ENCODE data around the gene PTBP1.

PTBP1 gene

DNA sequence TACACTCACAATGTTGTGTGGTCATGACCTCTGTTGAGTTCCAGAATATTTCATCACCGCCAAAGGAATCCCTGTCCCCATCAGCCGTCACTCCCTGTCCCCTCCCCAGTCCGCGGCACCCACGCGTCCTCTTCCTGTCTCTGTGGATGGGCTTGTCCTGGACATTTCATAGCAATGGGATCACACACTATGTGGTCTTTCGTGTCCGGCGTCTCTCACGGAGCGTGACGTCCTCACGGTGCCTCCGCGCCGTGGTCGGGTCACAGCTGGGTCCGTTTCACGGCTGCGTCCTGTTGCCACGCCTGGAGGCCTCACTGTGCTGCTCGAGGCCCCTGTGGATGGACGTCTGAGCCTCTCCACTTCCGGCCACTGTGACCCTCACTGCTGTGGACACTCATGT is 37.0 kb downstream of the PTBP1 start:
- TF ChIP-seq, protein P1, sequence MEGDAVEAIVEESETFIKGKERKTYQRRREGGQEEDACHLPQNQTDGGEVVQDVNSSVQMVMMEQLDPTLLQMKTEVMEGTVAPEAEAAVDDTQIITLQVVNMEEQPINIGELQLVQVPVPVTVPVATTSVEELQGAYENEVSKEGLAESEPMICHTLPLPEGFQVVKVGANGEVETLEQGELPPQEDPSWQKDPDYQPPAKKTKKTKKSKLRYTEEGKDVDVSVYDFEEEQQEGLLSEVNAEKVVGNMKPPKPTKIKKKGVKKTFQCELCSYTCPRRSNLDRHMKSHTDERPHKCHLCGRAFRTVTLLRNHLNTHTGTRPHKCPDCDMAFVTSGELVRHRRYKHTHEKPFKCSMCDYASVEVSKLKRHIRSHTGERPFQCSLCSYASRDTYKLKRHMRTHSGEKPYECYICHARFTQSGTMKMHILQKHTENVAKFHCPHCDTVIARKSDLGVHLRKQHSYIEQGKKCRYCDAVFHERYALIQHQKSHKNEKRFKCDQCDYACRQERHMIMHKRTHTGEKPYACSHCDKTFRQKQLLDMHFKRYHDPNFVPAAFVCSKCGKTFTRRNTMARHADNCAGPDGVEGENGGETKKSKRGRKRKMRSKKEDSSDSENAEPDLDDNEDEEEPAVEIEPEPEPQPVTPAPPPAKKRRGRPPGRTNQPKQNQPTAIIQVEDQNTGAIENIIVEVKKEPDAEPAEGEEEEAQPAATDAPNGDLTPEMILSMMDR (IDR thresholded peaks at IDR 0.05): no peak

- TF ChIP-seq, protein P1 (IDR thresholded peaks at IDR 0.05): no peak
These were observed 38.1 kb downstream of the PTBP1 start for GRCh38 chr19:835210-835810.

GRCh38 chr19:840519-841206 is 43.4 kb downstream of the PTBP1 start, which contains the start of gene PRTN3:
Gene PRTN3, plus strand, starts transcription at chr19:840999. Its CDS starts 10 bp downstream, at chr19:841009.
- TF ChIP-seq, protein P1 (IDR thresholded peaks at IDR 0.05): no peak

GRCh38 chr19:843180-843835 is 46.1 kb downstream of the PTBP1 start:
- TF ChIP-seq, protein P1 (IDR thresholded peaks at IDR 0.05): no peak

DNA sequence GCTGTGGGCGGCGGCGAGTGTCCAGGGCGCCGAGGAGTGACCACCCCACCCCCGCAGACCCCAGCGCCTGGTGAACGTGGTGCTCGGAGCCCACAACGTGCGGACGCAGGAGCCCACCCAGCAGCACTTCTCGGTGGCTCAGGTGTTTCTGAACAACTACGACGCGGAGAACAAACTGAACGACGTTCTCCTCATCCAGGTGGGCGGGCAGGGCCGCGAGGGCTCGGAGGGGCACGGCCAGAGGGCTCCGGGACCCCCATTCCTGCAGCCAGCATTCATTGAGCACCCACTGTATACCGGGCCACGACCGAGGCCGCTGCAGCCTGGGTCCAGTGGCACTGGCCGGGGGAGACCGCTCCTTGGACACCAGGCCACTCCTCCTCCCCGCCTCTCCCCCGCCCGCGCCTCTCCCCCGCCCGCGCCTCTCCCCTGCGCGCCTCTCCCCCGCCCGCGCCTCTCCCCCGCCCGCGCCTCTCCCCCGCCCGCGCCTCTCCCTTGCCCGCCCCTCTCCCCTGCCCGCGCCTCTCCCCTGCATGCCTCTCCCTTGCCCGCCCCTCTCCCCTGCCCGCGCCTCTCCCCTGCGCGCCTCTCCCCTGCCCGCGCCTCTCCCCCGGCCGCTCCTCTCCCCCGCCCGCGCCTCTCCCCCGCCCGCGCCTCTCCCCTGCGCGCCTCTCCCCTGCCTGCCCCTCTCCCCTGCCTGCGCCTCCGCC is 46.7 kb downstream of the PTBP1 start:
- TF ChIP-seq, protein P1 (IDR thresholded peaks at IDR 0.05): no peak

DNA sequence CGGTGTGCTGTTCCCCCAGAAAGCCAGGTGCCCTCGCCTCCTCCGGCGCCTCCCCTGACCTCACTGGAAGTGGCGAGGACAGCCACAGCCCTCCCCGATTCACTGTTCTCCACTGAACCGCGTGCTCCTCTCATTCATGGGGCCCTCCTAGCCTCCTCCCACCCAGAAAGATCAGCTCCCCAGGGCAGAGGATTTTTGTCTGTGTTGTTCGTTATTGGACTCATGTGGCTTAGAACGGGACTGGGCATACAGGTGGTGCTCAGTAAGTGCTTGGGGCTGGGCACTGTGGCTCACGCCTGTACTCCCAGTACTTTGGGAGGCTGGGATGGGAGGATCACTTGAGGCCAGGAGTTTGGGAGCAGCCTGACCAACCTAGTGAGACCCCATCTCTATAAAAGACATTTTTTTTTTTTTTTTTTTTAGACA is 47.3 kb downstream of the PTBP1 start:
- TF ChIP-seq, protein P1 (IDR thresholded peaks at IDR 0.05): no peak

DNA sequence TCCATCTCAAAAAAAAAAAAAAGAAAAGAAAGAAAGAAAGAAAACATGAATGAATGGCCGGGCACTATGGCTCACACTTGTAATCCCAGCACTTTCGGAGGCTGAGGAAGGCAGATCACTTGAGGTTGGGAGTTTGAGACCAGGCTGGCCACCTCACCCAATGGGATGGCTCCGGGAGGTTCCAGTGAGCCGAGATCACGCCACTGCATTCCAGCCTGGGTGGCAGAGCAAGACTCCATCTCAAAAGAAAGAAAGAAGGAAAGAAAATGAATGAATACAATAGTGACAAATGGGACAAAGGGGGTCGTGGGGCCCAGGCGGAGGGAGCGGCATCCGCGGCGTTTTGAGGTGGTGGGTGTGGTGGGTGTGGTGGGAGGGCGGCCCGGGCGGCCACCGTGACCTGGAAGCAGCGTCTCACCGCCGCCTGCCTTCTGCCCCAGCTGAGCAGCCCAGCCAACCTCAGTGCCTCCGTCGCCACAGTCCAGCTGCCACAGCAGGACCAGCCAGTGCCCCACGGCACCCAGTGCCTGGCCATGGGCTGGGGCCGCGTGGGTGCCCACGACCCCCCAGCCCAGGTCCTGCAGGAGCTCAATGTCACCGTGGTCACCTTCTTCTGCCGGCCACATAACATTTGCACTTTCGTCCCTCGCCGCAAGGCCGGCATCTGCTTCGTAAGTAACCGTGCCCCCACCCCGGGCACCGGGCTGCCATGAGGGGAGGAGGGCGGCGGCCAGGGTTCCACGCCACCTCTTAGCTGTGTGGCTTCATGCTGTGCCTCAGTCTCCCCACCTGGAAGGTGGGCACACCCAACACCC is 48.7 kb downstream of the PTBP1 start:
- TF ChIP-seq, protein P1 (IDR thresholded peaks at IDR 0.05): no peak
